Heart right ventricle (tissue), 16 donors: ENCODE data around the gene RNF157. TPM values are rescaled to one million over a fixed set of nuclear protein-coding genes. Genes with fewer than 3 reads are reported as not detected.
"Not testable (repeated sequence)": the region's sequence is repeated elsewhere in the genome, so short reads cannot be mapped to it uniquely, and the experiment has no call there.

ENCODE experiments used
- ATAC-seq, 8 donors: fragments of 200-7000 bp; cut with Tn5 transposase; one replicate each; pipeline ENCODE4 v1.9.1; 2020; ENCODE audit warnings: mild to moderate bottlenecking in 8 of 8, moderate library complexity in 8 of 8, moderate number of reproducible peaks in 1 of 8
- DNase-seq, 2 donors: peaks; one replicate each; pipeline ENCODE4 v3.0.0-alpha.2; 2020
- H3K27ac ChIP-seq, 10 donors: fragments of 200-600 bp; sonication (generic) in 2 of 10; one replicate each; pipeline versions ENCODE4 v1.5.0 to v1.8.0; 2020 to 2022; ENCODE audit warnings: mild to moderate bottlenecking in 3 of 10
- H3K27me3 ChIP-seq, 7 donors: fragments of 200-600 bp; one replicate each; pipeline ENCODE4 v1.8.0; 2021 to 2022; ENCODE audit warnings: mild to moderate bottlenecking in 2 of 7
- H3K36me3 ChIP-seq, 9 donors: fragments of 200-600 bp; sonication (generic) in 1 of 9; one replicate each; pipeline versions ENCODE4 v1.5.0 to v1.8.0; 2020 to 2022; ENCODE audit warnings: mild to moderate bottlenecking in 2 of 9
- H3K4me1 ChIP-seq, 9 donors: fragments of 200-600 bp; sonication (generic) in 1 of 9; one replicate each; pipeline versions ENCODE4 v1.5.0 to v1.8.0; 2020 to 2022; ENCODE audit warnings: mild to moderate bottlenecking in 4 of 9
- H3K4me3 ChIP-seq, 10 donors: fragments of 200-600 bp; sonication (generic) in 2 of 10; one replicate each; pipeline versions ENCODE4 v1.5.0 to v1.8.0; 2020 to 2022; ENCODE audit warnings: mild to moderate bottlenecking in 7 of 10, moderate library complexity in 2 of 10
- H3K9me3 ChIP-seq, 11 donors: fragments of 200-600 bp in 10 of 11; sonication (generic) in 2 of 11; one replicate each; pipeline versions ENCODE4 v1.5.0 to v1.8.0; 2013 to 2022; ENCODE audit warnings: mild to moderate bottlenecking in 2 of 11, control low read depth in 1 of 11, moderate library complexity in 1 of 11
- CTCF ChIP-seq, 9 donors: fragments of 200-600 bp; sonication (generic) in 2 of 9; IDR thresholded peaks; one replicate each; pipeline versions ENCODE4 v1.5.0 to v1.8.0; 2021 to 2022; ENCODE audit warnings: antibody characterized with exemption in 9 of 9, mild to moderate bottlenecking in 5 of 9, moderate library complexity in 1 of 9
- whole genome bisulfite sequencing, 2 donors: extraction: QIAGEN DNeasy Blood & Tissue Kit; methylation state at CpG; one replicate each; pipeline ENCODE4 v1.1.7; 2013; ENCODE audit warnings: inconsistent platforms in 1 of 2; 5-methylcytosine and 5-hydroxymethylcytosine counted together
- intact Hi-C, 10 donors: fragments of 100-400 bp; cut with DNase I; formaldehyde crosslinking; loops; one replicate each; pipeline versions ENCODE4 v1.11.1 to v1.14.2; 2022
- polyA plus RNA-seq, 2 donors: library from polyadenylated mRNA; stranded (reverse); fragments of 200-250 nt; gene quantifications; one replicate each; pipeline ENCODE4 v1.2.3, GENCODE V29; 2013
- total RNA-seq, 10 donors: library from RNA; stranded (reverse); fragmentation: NEBNext Ultra II Directional in 3 of 10; extraction: Animal tissue kit (Norgen Biotek cat#: 25700) in 3 of 10; gene quantifications; one replicate each; pipeline versions ENCODE4 v1.2.1 to v1.2.4, GENCODE V29; 2021 to 2023
- donor health status: Arrhythmogenic right ventricular cardiomyopathy.
- donor health status: ischemic (EF 13 %, LVEDD 7.1; RV severe dilation, severe dysfunction).
- donor health status: healthy with polysubstance abuse.
- donor health status: DM: no; HTN: yes; CAD: no.
- donor health status: DM: no; HTN: no; CAD: no.
- donor health status: ischemic (EF 25% LVEDD 6.9; RV normal size, moderate dysfunction).
- donor health status: ischemic (EF 25% LVEDD 5.7; RV mildly dilated, moderate dysfunction).
- donor health status: healthy.
- donor health status: DM: yes; HTN: yes; CAD: no.
- donor health status: Ischemic cardiomyopathy.
- donor health status: ischemic (EF 35%, LVEDD 5.7; RV mildly dilated, moderate dysfunction).
- donor health status: nonischemic (EF 11% LVEDD 7.7; RV severe dilation, severe dysfunction).
- donor health status: DM: yes; HTN: yes; CAD: no.
- donor health status: PGD.
- donor health status: ischemic (EF 29% LVEDD 5.4; RV normal size, mild dysfunction).
- donor health status: nonischemic (EF 23%, LVEDD 6.1; RV moderate dilation, normal function).

The RNF157 gene
- total and polyA plus RNA-seq, 12 donors: 1.3 to 18.8 (median 3.4) TPM

- 82 to 83% methylated on average over 23 of the region's 23 CpGs for WGBS, 2 donors
These were observed 21.3 kb upstream of the RNF157 start for GRCh38 chr17:76261421-76262215.

GRCh38 chr17:76260669-76261068, 20.4 kb upstream of the RNF157 start:
- 75 to 76% methylated on average over 5 of the region's 5 CpGs for whole genome bisulfite sequencing, 2 donors
- Histone ChIP-seq H3K36me3 (no peaks in the 10 kb centered on the region), H3K4me1 (peaks cover 0 to 55% (median 28%) of the 10 kb centered on the region in 9 donors), H3K27me3 (no peaks in the 10 kb centered on the region), H3K9me3 (no peaks in the 10 kb centered on the region), H3K27ac (peak overlapping the region in 2 of 10 donors; percentile 29 to 56), H3K4me3 (no peak overlapping the region)
- TF ChIP-seq CTCF (IDR thresholded peaks at IDR 0.05): no peak
- DNase-seq: no peak
- ATAC-seq: no peak
- intact Hi-C loops: loop anchor here in 1 of 10 donors (10.0 kb wide), 1 partner anchor 356 kb away; the partner anchor contains the start of gene MRPL38

More at GRCh38 chr17:76261421-76262215, 21.3 kb upstream of the RNF157 start:
- intact Hi-C loops: loop anchor here in 1 of 10 donors (10.0 kb wide), 1 partner anchor 357 kb away; the partner anchor contains the start of gene MRPL38
- no peak for TF ChIP-seq CTCF (IDR thresholded peaks at IDR 0.05)
- H3K4me1 ChIP-seq: peaks cover under 1 to 58% (median 34%) of the 10 kb centered on the region in 9 donors
- H3K9me3 ChIP-seq: no peaks in the 10 kb centered on the region
- DNase-seq (no peak), ATAC-seq (no peak)
- H3K4me3 ChIP-seq: no peak overlapping the region
- H3K27me3 ChIP-seq: no peaks in the 10 kb centered on the region
- H3K27ac ChIP-seq: peak overlapping the region in 6 of 10 donors; percentile 30 to 87 (median 62)
- no peaks in the 10 kb centered on the region for H3K36me3 ChIP-seq

- no peaks in the 10 kb centered on the region for H3K36me3 ChIP-seq
- ATAC-seq (no peak), DNase-seq (no peak)
- H3K27me3 ChIP-seq: no peaks in the 10 kb centered on the region
- H3K4me1 ChIP-seq: peaks cover 0 to 55% (median 28%) of the 10 kb centered on the region in 9 donors
- no peak for TF ChIP-seq CTCF (IDR thresholded peaks at IDR 0.05)
- intact Hi-C loops: loop anchor here in 1 of 10 donors (10.0 kb wide), 1 partner anchor 355 kb away; the partner anchor contains the start of gene MRPL38
- WGBS, 2 donors: 94 to 96% methylated on average over 7 of the region's 7 CpGs
- peak overlapping the region in 4 of 10 donors; percentile 19 to 30 (median 28) for H3K27ac ChIP-seq
- H3K9me3 ChIP-seq: no peaks in the 10 kb centered on the region
- H3K4me3 ChIP-seq: no peak overlapping the region
These were observed 19.9 kb upstream of the RNF157 start for GRCh38 chr17:76260220-76260619.

- DNase-seq, intact Hi-C loops, H3K36me3 ChIP-seq, H3K27me3 ChIP-seq, H3K4me3 ChIP-seq, ATAC-seq, H3K9me3 ChIP-seq: not testable (repeated sequence)
- H3K27ac ChIP-seq: peak overlapping the region in 1 of 10 donors; percentile 7
- H3K4me1 ChIP-seq: peaks cover 0 to 47% (median 16%) of the 10 kb centered on the region in 9 donors
- WGBS, 2 donors: 79 to 80% methylated on average over 19 of the region's 19 CpGs
These were observed 16.2 kb upstream of the RNF157 start for GRCh38 chr17:76256430-76257050.
